Gastrocnemius medialis (tissue), 4 donors: Measurements from ENCODE around the gene SASH3.

Experiments
- CTCF ChIP-seq, 5 experiments: fragments of 450-650 bp in 3 of 5; fragments of 200-600 bp in 2 of 5; sonication (generic) in 2 of 5; IDR thresholded peaks in 4 of 5; conservative IDR thresholded peaks in 1 of 5; 1 replicate in 4 of 5; 2 replicates in 1 of 5; pipeline ENCODE4 v1.5.1; 2016 to 2019; ENCODE audit warnings: antibody characterized with exemption in 5 of 5, mild to moderate bottlenecking in 3 of 5, moderate library complexity in 3 of 5
- POLR2A ChIP-seq, 2 donors: fragments of 450-650 bp; IDR thresholded peaks; one replicate each; pipeline ENCODE4 v1.6.1; 2017; ENCODE audit warnings: antibody characterized with exemption in 2 of 2, mild to moderate bottlenecking in 2 of 2, moderate library complexity in 2 of 2

DNA sequence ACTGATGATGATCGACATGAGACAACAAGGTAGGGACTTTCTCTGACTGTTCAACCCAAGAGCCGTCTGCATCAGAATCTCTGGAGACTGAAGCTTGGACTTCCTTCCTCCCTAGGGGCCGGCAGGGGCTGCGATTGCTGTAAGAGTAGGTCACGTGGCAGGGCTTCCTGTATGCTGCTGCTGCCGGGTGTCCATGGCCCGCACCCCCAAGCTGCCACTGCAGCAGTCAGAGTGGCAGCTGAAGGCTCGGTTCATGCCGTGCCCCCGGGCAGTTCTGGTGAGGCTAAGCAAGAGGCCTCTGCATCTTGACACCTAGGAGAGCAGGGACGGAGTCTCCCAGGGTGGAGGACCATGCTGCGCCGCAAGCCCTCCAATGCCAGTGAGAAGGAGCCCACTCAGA is at the start of gene SASH3:
- TF ChIP-seq POLR2A (IDR thresholded peaks at IDR 0.05) (no peak), CTCF (IDR thresholded peaks at IDR 0.05 in 4 of 5, conservative IDR thresholded peaks at IDR 0.05 in 1 of 5) (no peak)
